Smooth muscle cell of the brain vasculature (primary cell): ENCODE results near the gene SH3D19.
"Not testable (repeated sequence)": the region's sequence is repeated elsewhere in the genome, so short reads cannot be mapped to it uniquely, and the experiment has no call there.

ENCODE experiments used
- DNase-seq: peaks from one replicate; pipeline ENCODE4 v3.0.0-alpha.2; 2012; ENCODE audit warnings: low read depth, low spot score

The SH3D19 gene

DNA sequence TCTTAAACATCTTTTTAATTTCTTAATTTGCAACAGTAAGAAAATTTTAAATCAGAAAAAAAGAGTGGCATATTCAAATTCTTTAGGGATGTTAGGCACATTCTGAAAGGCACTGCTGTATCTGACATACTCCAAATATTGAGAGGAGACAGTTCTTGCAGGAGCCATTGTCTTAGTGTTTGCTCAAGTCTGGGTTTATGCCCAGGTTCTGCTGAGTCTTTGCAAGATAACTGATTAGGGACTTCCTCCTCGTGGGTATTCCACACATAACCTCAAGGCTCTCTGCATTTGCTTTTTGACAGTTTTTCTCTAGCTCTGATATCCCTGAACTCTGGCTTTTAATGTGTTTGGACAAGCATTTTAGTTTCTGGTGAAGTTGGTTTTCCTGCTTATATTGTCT, 173.4 kb downstream of the SH3D19 start:
- DNase-seq, result no peak

DNA sequence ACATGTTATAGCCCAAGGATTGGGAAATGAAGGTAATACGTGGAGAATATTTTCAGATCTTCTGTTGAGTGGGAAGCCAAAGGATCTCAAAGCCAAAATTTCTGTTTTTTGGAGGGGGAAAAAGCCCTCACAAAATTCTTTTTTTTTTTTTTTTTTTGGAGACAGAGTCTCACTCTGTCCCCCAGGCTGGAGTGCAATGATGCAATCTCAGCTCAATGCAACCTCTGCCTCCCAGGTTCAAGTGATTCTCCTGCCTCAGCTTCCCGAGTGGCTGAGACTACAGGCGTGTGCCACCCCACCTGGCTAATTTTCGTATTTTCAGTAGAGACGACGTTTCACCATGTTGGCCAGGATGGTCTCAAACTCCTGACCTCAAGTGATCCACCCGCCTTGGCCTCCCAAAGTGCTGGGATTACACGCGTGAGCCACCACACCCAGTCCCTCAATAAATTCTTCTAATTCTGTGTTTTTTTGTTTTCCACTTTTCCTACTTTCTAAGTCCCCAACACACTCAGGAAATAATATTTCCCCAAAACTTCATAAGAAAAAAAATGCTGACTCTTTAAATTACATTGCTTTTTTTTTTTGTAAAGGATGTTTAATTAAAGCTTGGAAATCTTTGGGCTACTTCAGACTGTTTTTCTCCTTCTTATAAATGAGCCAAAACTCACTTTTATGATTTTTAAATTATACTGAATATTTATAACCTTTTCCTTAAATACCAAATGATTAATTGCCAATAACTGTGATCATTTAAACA, 174.4 kb downstream of the SH3D19 start:
- DNase-seq, result no peak

GRCh38 chr4:151148261-151148660, 177.1 kb downstream of the SH3D19 start:
- DNase-seq, result no peak

GRCh38 chr4:151147000-151147399, 178.4 kb downstream of the SH3D19 start:
- DNase-seq, result no peak

- DNase-seq, result no peak
Measured at GRCh38 chr4:151144329-151145072, 180.9 kb downstream of the SH3D19 start.

GRCh38 chr4:151143811-151144210, 181.6 kb downstream of the SH3D19 start:
- DNase-seq, result no peak

DNA sequence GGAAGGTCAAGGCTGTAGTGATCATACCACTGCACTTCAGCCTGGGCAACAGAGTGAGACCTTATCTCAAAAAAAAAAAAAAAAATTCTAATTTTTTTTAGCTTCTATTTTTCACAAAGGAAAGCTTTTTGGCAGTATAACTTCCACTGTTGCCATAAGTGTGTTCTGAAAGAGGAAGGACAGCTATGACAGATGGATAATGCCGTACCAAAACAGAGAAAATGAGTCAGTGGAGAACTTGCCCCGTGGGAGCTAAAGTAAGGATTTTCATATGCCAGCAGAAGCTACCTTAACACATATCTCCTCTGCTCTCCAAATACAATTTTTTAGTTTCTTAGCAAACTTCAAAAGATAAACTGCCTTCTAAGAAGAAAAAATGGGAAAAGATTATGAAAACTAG, 182.2 kb downstream of the SH3D19 start:
- DNase-seq, result no peak

- DNase-seq, result no peak
Measured at GRCh38 chr4:151142758-151143157, 182.6 kb downstream of the SH3D19 start.

- DNase-seq, result no peak
Measured at GRCh38 chr4:151139814-151140213, 185.6 kb downstream of the SH3D19 start.

- not testable (repeated sequence) for DNase-seq
Measured at GRCh38 chr4:151136048-151136447, 189.4 kb downstream of the SH3D19 start.

GRCh38 chr4:151133311-151133710, 192.1 kb downstream of the SH3D19 start:
- DNase-seq, result no peak

GRCh38 chr4:151129796-151130195, 195.6 kb downstream of the SH3D19 start:
- no peak for DNase-seq

- DNase-seq, result peak; percentile 37
Measured at GRCh38 chr4:151117371-151117962, 207.9 kb downstream of the SH3D19 start.

- DNase-seq, result no peak
Measured at GRCh38 chr4:151114986-151115385, 210.4 kb downstream of the SH3D19 start.

- no peak for DNase-seq
Measured at GRCh38 chr4:151114338-151114737, 211.1 kb downstream of the SH3D19 start.

DNA sequence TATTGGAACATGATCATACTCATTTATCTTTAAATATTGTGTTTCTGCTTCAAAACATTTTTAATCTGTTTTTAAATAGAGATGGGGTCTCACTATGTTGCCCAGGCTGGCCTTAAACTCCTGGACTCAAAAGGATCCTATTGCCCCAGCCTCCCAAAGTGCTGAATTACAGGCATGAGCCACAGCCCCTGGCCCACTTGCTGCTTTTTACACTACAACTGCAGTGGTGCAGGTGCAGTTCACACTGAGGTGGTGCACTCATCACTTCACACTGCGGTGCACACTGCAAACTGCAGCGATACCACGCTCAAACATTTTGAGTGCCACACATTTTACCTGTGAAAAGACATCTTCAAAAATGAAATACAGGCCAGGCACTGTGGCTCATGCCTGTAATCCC, 215.2 kb downstream of the SH3D19 start:
- no peak for DNase-seq

DNA sequence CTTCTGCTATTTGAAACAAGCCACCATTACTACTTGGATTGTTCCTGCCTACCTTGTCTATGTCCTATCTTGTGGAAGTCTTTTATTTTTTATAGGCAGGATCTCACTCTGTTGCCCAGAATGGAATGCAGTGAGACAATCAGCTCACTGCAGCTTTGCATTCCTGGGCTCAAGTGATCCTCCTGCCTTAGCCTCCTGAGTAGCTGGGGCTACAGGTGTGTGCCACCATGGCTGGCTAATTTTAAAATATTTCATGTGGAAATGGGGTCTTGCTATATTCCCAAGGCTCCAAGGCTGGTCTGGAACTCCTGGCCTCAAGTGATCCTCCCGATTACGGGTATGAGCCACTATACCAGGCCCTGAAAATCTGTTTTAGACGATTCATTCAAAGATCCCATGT, 218.3 kb downstream of the SH3D19 start:
- DNase-seq, result no peak

DNA sequence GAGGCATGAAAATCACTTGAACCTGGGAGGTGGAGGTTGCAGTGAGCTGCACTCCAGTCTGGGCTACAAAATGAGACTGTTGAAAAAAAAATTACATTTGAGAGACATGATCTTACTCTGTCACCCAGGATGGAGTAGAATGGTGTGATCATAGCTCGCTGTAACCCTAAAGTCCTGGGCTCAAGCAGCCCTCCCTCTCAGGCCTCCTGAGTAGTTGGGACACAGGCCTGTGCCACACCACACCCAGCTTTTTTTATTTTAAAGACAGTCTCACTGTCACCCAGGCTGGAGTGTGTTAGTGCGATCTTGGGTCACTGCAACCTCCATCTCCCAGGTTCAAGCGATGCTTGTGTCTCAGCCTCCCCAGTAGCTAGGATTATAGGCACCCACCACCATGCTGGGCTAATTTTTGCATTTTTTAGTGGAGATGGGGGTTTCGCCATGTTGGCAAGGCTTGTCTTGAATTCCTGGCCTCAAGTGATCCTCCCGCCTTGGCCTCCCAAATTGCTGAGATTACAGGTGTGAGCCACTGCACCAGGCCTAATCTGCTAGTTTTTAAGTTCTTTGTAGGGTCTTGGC, 219.9 kb downstream of the SH3D19 start:
- no peak for DNase-seq

DNA sequence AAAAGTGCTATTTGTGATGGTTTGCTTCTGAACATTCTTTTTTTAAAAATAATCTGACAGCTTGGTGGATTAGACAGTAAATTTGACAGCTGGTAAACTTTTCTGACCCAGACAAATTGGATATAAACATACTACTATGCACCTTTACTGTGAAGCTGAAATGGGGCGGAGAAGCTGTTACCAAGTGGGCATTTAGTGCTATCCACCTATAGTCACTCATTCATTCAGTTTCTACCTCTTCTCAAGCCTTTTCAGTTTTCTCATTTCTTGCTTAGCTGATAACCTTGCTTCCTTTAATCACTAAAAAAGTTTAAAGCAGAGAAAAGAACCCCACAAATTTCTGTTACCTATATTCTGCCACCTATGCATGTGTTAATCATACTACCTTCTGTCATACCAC, 220.8 kb downstream of the SH3D19 start:
- DNase-seq, result no peak

DNA sequence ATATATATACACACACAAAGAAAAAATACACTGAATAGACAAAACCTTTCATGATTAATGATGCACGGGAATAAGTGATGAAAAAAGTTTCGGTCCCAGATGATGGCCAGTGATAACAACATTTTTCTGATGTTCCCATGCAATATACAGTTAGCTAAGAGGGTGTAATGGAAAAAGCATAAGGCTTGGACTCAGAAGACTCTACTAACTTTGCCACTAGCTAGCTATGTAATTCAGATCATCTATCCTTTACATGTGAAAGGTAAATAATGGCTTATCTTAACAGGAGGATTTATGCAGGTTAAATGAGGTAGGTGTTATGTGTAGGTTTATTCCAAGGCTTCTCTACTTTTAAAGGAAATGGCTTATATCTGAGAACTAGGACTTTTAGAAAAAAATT, 221.6 kb downstream of the SH3D19 start:
- no peak for DNase-seq

- no peak for DNase-seq
Measured at GRCh38 chr4:151100531-151100930, 224.9 kb downstream of the SH3D19 start.

GRCh38 chr4:151099976-151100417, 225.4 kb downstream of the SH3D19 start:
- peak; percentile 12 for DNase-seq
